Measurements from ENCODE around the gene SCAMP2.

DNA sequence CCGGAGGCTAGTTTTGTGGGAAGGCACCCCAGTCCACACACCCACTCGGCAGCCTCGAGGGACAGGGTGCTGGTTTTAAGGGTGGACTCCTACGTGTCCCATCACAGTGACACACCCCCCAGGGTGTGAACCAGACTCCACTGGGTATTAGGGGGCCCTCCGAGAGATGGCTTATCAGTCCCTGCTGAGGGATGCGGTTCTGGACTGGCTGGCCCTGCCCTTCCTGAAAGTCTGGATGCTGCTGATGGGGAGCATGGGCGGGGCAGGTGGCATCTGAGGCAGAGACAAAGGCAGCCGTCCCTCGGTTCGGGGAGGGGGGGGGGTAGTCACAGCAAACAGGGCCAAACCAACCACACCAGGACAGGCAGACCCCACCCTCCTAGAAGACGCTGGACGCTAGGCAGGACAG, 29.3 kb downstream of the SCAMP2 start:
- TF ChIP-seq TOX (CRISPR knock-in tag; IDR thresholded peaks at IDR 0.05; ENCODE audit: borderline replicate concordance): no peak
- no peak for TF ChIP-seq TCF4 (CRISPR knock-in tag; IDR thresholded peaks at IDR 0.05; ENCODE audit: borderline replicate concordance)
- TF ChIP-seq SNAI2 (CRISPR knock-in tag; IDR thresholded peaks at IDR 0.05): no peak
- TF ChIP-seq ZNF8 (CRISPR knock-in tag; IDR thresholded peaks at IDR 0.05): no peak
- TF ChIP-seq GLIS3 (CRISPR knock-in tag; IDR thresholded peaks at IDR 0.05): no peak
- no peak for TF ChIP-seq ESRRG (CRISPR knock-in tag; IDR thresholded peaks at IDR 0.05)
- TF ChIP-seq ZFP30 (CRISPR knock-in tag; IDR thresholded peaks at IDR 0.05): no peak

All from SK-N-SH treated with all-trans-retinoic acid at 6 μM for 48 hours (cell line).